Naive thymus-derived CD4-positive, alpha-beta T cell (primary cell): ENCODE measurements around the gene ELL2. TPM values are rescaled to one million over a fixed set of nuclear protein-coding genes. Genes with fewer than 3 reads are reported as not detected.
A peak's percentile ranks its signal among the peaks of the same experiment; 100 is the strongest.

ENCODE experiments used
- ATAC-seq: fragments of 150-1000 bp; cut with Tn5 transposase; 2 replicates; pipeline ENCODE4 v1.10.0; 2021; ENCODE audit warnings: mild to moderate bottlenecking, moderate library complexity
- CTCF ChIA-PET: fragments of 350-600 bp; sonication (Branson Sonifier 250); formaldehyde crosslinking; loops from one replicate; lab custom pipeline; 2021; ENCODE audit warnings: antibody characterized with exemption; lab: Charles Lee
- POLR2A ChIA-PET: fragments of 350-600 bp; sonication (Branson Sonifier 250); formaldehyde crosslinking; loops from one replicate; lab custom pipeline; 2021; ENCODE audit warnings: antibody characterized with exemption, inconsistent platforms; lab: Charles Lee
- DNase-seq, 9 donors: peaks; one replicate each; pipeline versions ENCODE4 v3.0.0 to v3.0.0-alpha.2; 2020 to 2022; ENCODE audit warnings: mixed read lengths in 1 of 9
- H3K27ac ChIP-seq: one replicate; pipeline ENCODE4 v1.7.0; 2013; ENCODE audit warnings: mild to moderate bottlenecking, low read depth, low read length, moderate library complexity
- H3K27me3 ChIP-seq, 2 donors: one replicate each; pipeline ENCODE4 v1.7.0; 2013; ENCODE audit warnings: low read length in 2 of 2, mild to moderate bottlenecking in 2 of 2, moderate library complexity in 2 of 2; ENCODE audit not compliant: control insufficient read depth in 2 of 2, insufficient read depth in 2 of 2
- H3K36me3 ChIP-seq, 3 experiments: 1 replicate in 2 of 3; 2 replicates in 1 of 3; pipeline ENCODE4 v1.7.0; 2013; ENCODE audit warnings: low read length in 3 of 3, mild to moderate bottlenecking in 3 of 3, moderate library complexity in 1 of 3; ENCODE audit not compliant: insufficient read depth in 3 of 3, control insufficient read depth in 2 of 3
- H3K4me1 ChIP-seq, 2 donors: one replicate each; pipeline ENCODE4 v1.7.0; 2013; ENCODE audit warnings: low read length in 2 of 2, mild to moderate bottlenecking in 2 of 2, moderate library complexity in 1 of 2; ENCODE audit not compliant: control insufficient read depth in 2 of 2, insufficient read depth in 2 of 2
- H3K4me3 ChIP-seq: 2 replicates; pipeline ENCODE4 v1.7.0; 2013; ENCODE audit warnings: mild to moderate bottlenecking, low read length
- H3K9me3 ChIP-seq, 3 experiments: 1 replicate in 2 of 3; 2 replicates in 1 of 3; pipeline ENCODE4 v1.7.0; 2013; ENCODE audit warnings: low read length in 3 of 3; ENCODE audit not compliant: control insufficient read depth in 2 of 3
- H3K27ac Mint-ChIP-seq, 9 donors: one replicate each; pipeline ENCODE4 v1.8.0; 2020 to 2022; ENCODE audit warnings: mixed read lengths in 9 of 9, mild to moderate bottlenecking in 8 of 9, moderate library complexity in 5 of 9, inconsistent platforms in 2 of 9
- H3K27me3 Mint-ChIP-seq, 5 donors: one replicate each; pipeline ENCODE4 v1.8.0; 2021 to 2022; ENCODE audit warnings: mixed read lengths in 5 of 5, mild to moderate bottlenecking in 1 of 5
- H3K36me3 Mint-ChIP-seq, 5 donors: one replicate each; pipeline ENCODE4 v1.8.0; 2020 to 2022; ENCODE audit warnings: mixed read lengths in 5 of 5, mild to moderate bottlenecking in 3 of 5, inconsistent platforms in 1 of 5
- H3K4me1 Mint-ChIP-seq, 7 donors: one replicate each; pipeline ENCODE4 v1.8.0; 2020 to 2022; ENCODE audit warnings: mixed read lengths in 7 of 7, mild to moderate bottlenecking in 3 of 7, inconsistent platforms in 1 of 7
- H3K4me3 Mint-ChIP-seq, 10 donors: one replicate each; pipeline ENCODE4 v1.8.0; 2020 to 2022; ENCODE audit warnings: mild to moderate bottlenecking in 10 of 10, mixed read lengths in 10 of 10, moderate library complexity in 6 of 10, inconsistent platforms in 2 of 10
- H3K9me3 Mint-ChIP-seq, 11 donors: one replicate each; pipeline ENCODE4 v1.8.0; 2020 to 2022; ENCODE audit warnings: mixed read lengths in 11 of 11, mild to moderate bottlenecking in 4 of 11, inconsistent platforms in 1 of 11, moderate library complexity in 1 of 11
- intact Hi-C, 2 donors: fragments of 100-400 bp; cut with micrococcal nuclease; formaldehyde crosslinking; loops; one replicate each; pipeline ENCODE4 v1.15.1; 2023
- polyA plus RNA-seq, 2 donors: library from polyadenylated mRNA; unstranded; fragments of 300-500 nt; fragmentation: Illumina TruSeq; gene quantifications; one replicate each; pipeline ENCODE4 v1.2.3, GENCODE V29; 2021
- total RNA-seq, 6 experiments: library from RNA in 5 of 6; stranded (reverse) in 5 of 6; gene quantifications; 1 replicate in 5 of 6; 2 replicates in 1 of 6; pipeline ENCODE4 v1.2.3 and lab custom pipeline; 2021 to 2026

Gene ELL2
- total and polyA plus RNA-seq, 7 experiments from 2014 or later = 1.9 to 65.8 (median 14.0) TPM

DNA sequence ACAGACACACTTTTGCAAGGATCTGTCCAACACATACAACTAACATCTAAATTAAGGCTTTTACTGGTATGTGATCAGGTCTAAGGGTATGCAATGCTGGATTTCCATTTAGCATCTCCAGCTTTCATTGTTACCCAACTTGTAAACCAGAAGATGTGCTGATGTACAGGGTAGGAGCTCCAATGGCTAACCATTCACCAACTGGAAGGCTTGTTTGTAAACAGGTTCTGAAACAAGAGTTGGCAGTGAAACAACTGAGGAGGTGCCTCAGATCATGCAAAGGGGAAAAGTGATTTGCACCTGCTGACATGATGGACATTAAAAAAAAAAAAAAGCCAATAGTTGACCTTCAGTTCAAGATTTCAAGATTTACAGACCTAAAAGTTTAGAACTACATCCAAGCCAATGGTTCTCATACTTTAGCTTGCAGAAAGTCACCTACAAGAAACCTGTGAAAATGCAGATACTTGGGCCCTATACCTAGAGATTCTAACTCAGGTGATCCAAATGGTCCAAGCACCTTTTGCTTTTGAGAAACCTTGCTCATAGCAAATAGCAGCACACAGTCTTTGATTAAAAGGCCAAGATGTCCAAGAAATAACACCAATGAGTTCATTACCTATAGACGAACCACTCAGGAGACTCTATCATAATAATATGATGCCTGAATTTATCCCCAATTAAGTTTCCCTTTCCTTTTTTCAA, 75.2 kb downstream of the ELL2 start:
- Mint-ChIP-seq H3K4me1 (peaks cover 0 to 8% (median 0%) of the 10 kb centered on the region in 7 donors), H3K27ac (no peak overlapping the region), H3K9me3 (no peaks in the 10 kb centered on the region), H3K27me3 (no peaks in the 10 kb centered on the region), H3K36me3 (peaks cover 0 to 28% (median 9%) of the 10 kb centered on the region in 5 donors), H3K4me3 (no peak overlapping the region)
- DNase-seq (no peak), ATAC-seq (no peak)
- POLR2A ChIA-PET = no interaction called here
- Histone ChIP-seq H3K36me3 (no peaks in the 10 kb centered on the region), H3K27ac (no peak overlapping the region), H3K4me3 (no peak overlapping the region), H3K27me3 (no peaks in the 10 kb centered on the region), H3K9me3 (no peaks in the 10 kb centered on the region), H3K4me1 (no peaks in the 10 kb centered on the region)
- CTCF ChIA-PET = no interaction called here
- intact Hi-C loops = no loop called here

DNA sequence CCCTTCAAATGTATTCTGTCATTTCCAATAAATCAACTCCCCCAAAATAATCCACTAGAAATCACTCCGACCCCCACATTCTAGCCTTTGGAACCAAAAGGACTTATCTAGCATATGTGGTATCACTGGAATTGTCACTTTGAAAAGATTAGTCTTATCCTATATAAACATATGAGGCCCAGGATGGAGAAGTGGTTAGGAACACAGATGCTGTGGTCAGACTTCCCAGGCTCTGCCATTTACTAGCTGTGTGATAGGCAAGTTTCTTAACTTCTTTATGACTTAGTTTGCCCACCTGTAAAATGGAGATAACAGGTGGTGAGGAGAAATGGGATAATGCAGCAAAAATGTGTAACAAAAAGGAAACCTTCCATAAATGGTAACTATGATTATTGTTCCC, 77.1 kb downstream of the ELL2 start:
- intact Hi-C loops = no loop called here
- no peak overlapping the region for H3K27ac Mint-ChIP-seq
- no peak for ATAC-seq

GRCh38 chr5:95884017-95884325, 77.7 kb downstream of the ELL2 start:
- Histone ChIP-seq H3K27ac (no peak overlapping the region), H3K9me3 (no peaks in the 10 kb centered on the region), H3K4me3 (no peak overlapping the region), H3K36me3 (no peaks in the 10 kb centered on the region), H3K27me3 (no peaks in the 10 kb centered on the region), H3K4me1 (no peaks in the 10 kb centered on the region)
- POLR2A ChIA-PET = no interaction called here
- DNase-seq = no peak
- peaks cover 0 to 3% (median 0%) of the 10 kb centered on the region in 7 donors for H3K4me1 Mint-ChIP-seq
- intact Hi-C loops = no loop called here
- H3K36me3 Mint-ChIP-seq = peaks cover 0 to 13% (median 2%) of the 10 kb centered on the region in 5 donors
- no peak overlapping the region for H3K4me3 Mint-ChIP-seq
- no peak overlapping the region for H3K27ac Mint-ChIP-seq
- no peaks in the 10 kb centered on the region for H3K9me3 Mint-ChIP-seq
- ATAC-seq = no peak
- CTCF ChIA-PET = no interaction called here
- no peaks in the 10 kb centered on the region for H3K27me3 Mint-ChIP-seq

More for the DNA sequence above, 77.1 kb downstream of the ELL2 start:
- POLR2A ChIA-PET = interaction anchor here (0.6 kb wide), 1 partner anchor 66 kb away, joined by 3 read pairs; no protein-coding TSS in a partner anchor
- no peak for DNase-seq
- Histone ChIP-seq H3K27me3 (no peaks in the 10 kb centered on the region), H3K9me3 (no peaks in the 10 kb centered on the region), H3K4me3 (no peak overlapping the region), H3K36me3 (no peaks in the 10 kb centered on the region), H3K4me1 (no peaks in the 10 kb centered on the region), H3K27ac (no peak overlapping the region)
- H3K27me3 Mint-ChIP-seq = no peaks in the 10 kb centered on the region
- H3K4me3 Mint-ChIP-seq = no peak overlapping the region
- no peaks in the 10 kb centered on the region for H3K9me3 Mint-ChIP-seq
- CTCF ChIA-PET = no interaction called here
- H3K4me1 Mint-ChIP-seq = peaks cover 0 to 6% (median 0%) of the 10 kb centered on the region in 7 donors
- peaks cover 0 to 15% (median 5%) of the 10 kb centered on the region in 5 donors for H3K36me3 Mint-ChIP-seq

DNA sequence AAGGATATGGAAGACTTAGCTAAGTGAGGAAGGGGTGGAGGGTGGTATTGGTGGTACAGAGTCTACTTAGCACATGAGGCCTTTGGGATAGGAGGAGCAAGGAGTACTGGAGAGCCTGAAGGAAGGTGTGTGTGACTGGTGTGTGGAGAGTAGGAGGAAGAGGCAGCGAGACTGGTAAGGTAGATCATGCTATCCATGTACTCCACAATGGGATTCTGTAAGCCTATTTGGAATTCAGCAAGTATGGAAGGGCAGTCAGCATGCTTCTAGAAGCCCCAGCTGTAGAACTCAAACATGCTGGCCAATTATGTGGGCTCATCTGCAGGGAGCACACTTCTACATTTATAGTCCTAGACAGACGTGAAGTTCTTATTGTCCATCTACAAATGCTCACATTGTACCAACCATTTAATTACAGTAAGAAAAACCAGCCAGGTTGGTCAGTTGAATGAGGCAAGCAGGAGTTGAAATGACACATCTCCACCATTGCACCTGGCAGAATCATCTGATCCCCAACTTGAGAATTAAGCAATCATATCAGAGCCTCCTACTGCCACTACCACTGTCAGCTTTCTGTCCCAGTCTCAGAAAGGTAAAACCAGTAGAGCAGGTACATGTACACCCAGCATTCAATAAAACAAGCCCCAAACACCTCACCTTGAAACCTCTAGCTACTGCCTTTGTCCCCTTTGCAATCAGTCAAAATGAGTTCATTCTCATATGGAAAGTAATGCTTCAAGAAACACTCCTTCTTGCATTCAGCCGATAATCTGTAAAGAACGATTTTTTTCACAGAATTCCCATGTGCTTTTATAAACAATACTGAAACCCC, 78.2 kb downstream of the ELL2 start:
- Mint-ChIP-seq H3K27me3 (no peaks in the 10 kb centered on the region), H3K4me1 (no peaks in the 10 kb centered on the region)

DNA sequence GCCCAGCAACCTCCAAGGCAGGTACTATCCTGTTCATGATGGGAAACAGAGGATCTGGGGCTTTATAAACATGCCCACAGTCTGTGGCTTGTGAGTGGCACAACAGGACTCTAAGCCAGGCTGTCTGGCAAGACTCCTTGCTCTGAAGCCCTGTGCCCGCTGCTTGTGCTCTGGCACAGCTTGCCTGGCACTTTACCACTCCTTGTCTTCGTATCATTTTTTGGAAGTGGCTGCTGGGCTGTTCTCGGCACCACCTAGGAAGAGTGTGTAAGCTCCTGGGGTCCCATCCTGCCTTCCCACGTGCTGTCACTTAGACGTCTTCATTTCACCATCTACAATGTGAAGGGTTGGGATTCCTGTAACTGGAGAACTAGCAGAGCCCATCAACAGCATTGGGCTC, 79.8 kb downstream of the ELL2 start:
- Mint-ChIP-seq H3K27me3 (no peaks in the 10 kb centered on the region), H3K4me3 (no peak overlapping the region), H3K4me1 (no peaks in the 10 kb centered on the region), H3K36me3 (peaks cover 0 to 7% (median 0%) of the 10 kb centered on the region in 5 donors), H3K27ac (no peak overlapping the region), H3K9me3 (no peaks in the 10 kb centered on the region)
- ATAC-seq = no peak
- H3K9me3 ChIP-seq = no peaks in the 10 kb centered on the region
- no peaks in the 10 kb centered on the region for H3K4me1 ChIP-seq
- H3K27ac ChIP-seq = no peak overlapping the region
- intact Hi-C loops = no loop called here
- no peak overlapping the region for H3K4me3 ChIP-seq
- ChIA-PET POLR2A (interaction anchor here (0.6 kb wide), 1 partner anchor 13 kb away, joined by 3 read pairs; no protein-coding TSS in a partner anchor), CTCF (interaction anchor here (0.6 kb wide), 1 partner anchor 594 kb away, joined by 4 read pairs; no protein-coding TSS in a partner anchor)
- H3K36me3 ChIP-seq = no peaks in the 10 kb centered on the region
- no peaks in the 10 kb centered on the region for H3K27me3 ChIP-seq
- no peak for DNase-seq

More for the DNA sequence above, 78.2 kb downstream of the ELL2 start:
- DNase-seq = no peak
- Mint-ChIP-seq H3K4me3 (no peak overlapping the region), H3K27ac (peak overlapping the region in 1 of 9 donors; percentile 12), H3K36me3 (peaks cover 0 to 13% (median 0%) of the 10 kb centered on the region in 5 donors), H3K9me3 (no peaks in the 10 kb centered on the region)
- Histone ChIP-seq H3K9me3 (no peaks in the 10 kb centered on the region), H3K4me1 (no peaks in the 10 kb centered on the region), H3K27ac (no peak overlapping the region), H3K36me3 (no peaks in the 10 kb centered on the region), H3K27me3 (no peaks in the 10 kb centered on the region), H3K4me3 (no peak overlapping the region)
- no peak for ATAC-seq
- CTCF ChIA-PET = no interaction called here
- intact Hi-C loops = no loop called here
- POLR2A ChIA-PET = no interaction called here

DNA sequence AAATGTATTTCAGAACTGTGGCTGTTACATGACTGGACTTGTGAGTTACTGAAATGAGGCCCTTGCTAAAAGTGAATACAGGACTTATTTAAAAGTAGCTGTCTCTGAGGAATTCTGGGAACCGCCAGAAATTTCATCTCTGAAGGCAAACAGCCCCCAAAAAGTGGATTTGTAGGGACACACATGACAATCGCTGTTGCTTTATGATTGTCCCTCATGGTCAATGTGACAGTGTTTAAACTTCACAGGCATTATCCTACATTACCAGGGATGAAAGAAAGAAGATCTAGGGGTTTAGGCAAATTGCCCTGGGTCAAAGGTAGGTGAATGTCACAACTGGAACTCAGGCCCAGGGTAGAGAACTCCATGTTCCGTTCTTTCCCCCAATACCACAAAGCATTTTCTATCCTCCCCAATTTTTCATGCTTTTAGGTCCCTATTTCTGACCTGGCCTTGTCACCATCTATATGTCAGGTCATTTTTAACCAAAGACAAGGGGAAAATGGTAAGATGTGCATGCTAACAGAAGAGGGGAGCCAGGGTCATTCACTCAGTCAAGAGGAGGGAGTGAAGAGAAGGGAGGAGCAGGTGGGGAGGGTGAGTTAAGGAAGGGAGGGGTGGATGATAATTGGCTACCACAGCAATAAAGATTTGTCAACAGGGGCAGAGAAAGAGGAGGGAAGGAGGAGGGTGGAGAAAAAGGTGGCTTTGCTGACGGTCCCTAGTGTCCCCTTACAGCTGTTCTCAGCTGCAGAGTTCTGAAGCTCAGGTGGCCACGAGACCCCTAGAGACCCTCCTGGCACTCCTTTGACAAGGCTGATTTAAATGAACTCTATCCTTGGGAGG, 81.3 kb downstream of the ELL2 start:
- DNase-seq (no peak), ATAC-seq (no peak)
- Mint-ChIP-seq H3K4me1 (no peaks in the 10 kb centered on the region), H3K27ac (no peak overlapping the region), H3K27me3 (no peaks in the 10 kb centered on the region), H3K9me3 (no peaks in the 10 kb centered on the region), H3K36me3 (peaks cover 0 to 2% (median 0%) of the 10 kb centered on the region in 5 donors), H3K4me3 (no peak overlapping the region)
- ChIA-PET CTCF (no interaction called here), POLR2A (interaction anchor here (1.0 kb wide), 1 partner anchor 11 kb away, joined by 3 read pairs; no protein-coding TSS in a partner anchor)
- Histone ChIP-seq H3K27me3 (no peaks in the 10 kb centered on the region), H3K4me3 (no peak overlapping the region), H3K27ac (no peak overlapping the region), H3K36me3 (no peaks in the 10 kb centered on the region), H3K4me1 (no peaks in the 10 kb centered on the region), H3K9me3 (no peaks in the 10 kb centered on the region)
- intact Hi-C loops = no loop called here
